ENCODE measurements around the gene ENOX1.

- TF ChIP-seq ZNF366 (tag by site-specific recombination; conservative IDR thresholded peaks at IDR 0.05) (no peak), ZNF184 (tag by site-specific recombination; IDR thresholded peaks at IDR 0.05) (no peak)
Observed at GRCh38 chr13:43230989-43231388, 555.8 kb downstream of the ENOX1 start.

All from HEK293 (cell line).